ENCODE data around the gene MED13.

GRCh38 chr17:62049299-62049698, 15.8 kb downstream of the MED13 start:
- no peak for TF ChIP-seq CTCF (IDR thresholded peaks at IDR 0.05; ENCODE audit: poor library complexity)
- TF ChIP-seq EZH2phosphoT487 (IDR thresholded peaks at IDR 0.05; ENCODE audit: low read depth, severe bottlenecking, unreplicated experiment), result no peak
- no peak for TF ChIP-seq EZH2 (IDR thresholded peaks at IDR 0.05; ENCODE audit: borderline replicate concordance)

Data from hepatocyte (in vitro differentiated cells).